K562 (cell line): ENCODE results near the gene RPS19.

Source experiments
- EP300 ChIP-seq: IDR thresholded peaks from 2 replicates; pipeline ENCODE4 v1.6.1; 2012; ENCODE audit warnings: low read length, improper control_type of control experiment
- GATAD2B ChIP-seq: fragments of 450-650 bp; IDR thresholded peaks from 2 replicates; pipeline ENCODE4 v1.6.1; 2017; ENCODE audit warnings: mild to moderate bottlenecking, borderline replicate concordance
- NFIC ChIP-seq: fragments of 450-650 bp; IDR thresholded peaks from 2 replicates; pipeline ENCODE4 v1.6.1; 2017; ENCODE audit warnings: mild to moderate bottlenecking, inconsistent platforms
- TBP ChIP-seq: optimal IDR thresholded peaks from 2 replicates; pipeline ENCODE3; 2011; ENCODE audit warnings: low read depth, low read length, improper control_type of control experiment
- ZNF274 ChIP-seq: IDR thresholded peaks from 2 replicates; pipeline ENCODE4 v1.6.1; 2011; ENCODE audit warnings: low read depth, mild to moderate bottlenecking, low read length, moderate library complexity, borderline replicate concordance
- TF ChIP-seq, protein P1 (sequence below): fragments of 450-650 bp; IDR thresholded peaks from 2 replicates; pipeline ENCODE4 v1.6.1; 2016; ENCODE audit warnings: low read depth
- TF ChIP-seq, protein P2 (sequence below): sonication (generic); formaldehyde crosslinking; IDR thresholded peaks from 2 replicates; pipeline ENCODE4 v1.5.0; 2020; ENCODE audit warnings: missing genetic modification reagents
- TF ChIP-seq, protein P3 (sequence below), 3 experiments: IDR thresholded peaks in 2 of 3; conservative IDR thresholded peaks in 1 of 3; 2 replicates each; pipeline ENCODE4 v1.5.1; 2011 to 2012; ENCODE audit warnings: low read length in 3 of 3, mild to moderate bottlenecking in 3 of 3, control low read depth in 2 of 3, improper control_type of control experiment in 1 of 3, inconsistent platforms in 1 of 3, low read depth in 1 of 3, mixed read lengths in 1 of 3, moderate library complexity in 1 of 3; ENCODE audit not compliant: insufficient read depth in 2 of 3
- TF ChIP-seq, protein P4 (sequence below), 2 experiments: fragments of 450-650 bp in 1 of 2; IDR thresholded peaks; 2 replicates each; pipeline ENCODE4 v1.6.1; 2011 to 2017; ENCODE audit warnings: low read depth in 2 of 2, antibody characterized with exemption in 1 of 2, borderline replicate concordance in 1 of 2, low read length in 1 of 2, mild to moderate bottlenecking in 1 of 2, mixed read lengths in 1 of 2; ENCODE audit not compliant: control insufficient read depth in 1 of 2

DNA sequence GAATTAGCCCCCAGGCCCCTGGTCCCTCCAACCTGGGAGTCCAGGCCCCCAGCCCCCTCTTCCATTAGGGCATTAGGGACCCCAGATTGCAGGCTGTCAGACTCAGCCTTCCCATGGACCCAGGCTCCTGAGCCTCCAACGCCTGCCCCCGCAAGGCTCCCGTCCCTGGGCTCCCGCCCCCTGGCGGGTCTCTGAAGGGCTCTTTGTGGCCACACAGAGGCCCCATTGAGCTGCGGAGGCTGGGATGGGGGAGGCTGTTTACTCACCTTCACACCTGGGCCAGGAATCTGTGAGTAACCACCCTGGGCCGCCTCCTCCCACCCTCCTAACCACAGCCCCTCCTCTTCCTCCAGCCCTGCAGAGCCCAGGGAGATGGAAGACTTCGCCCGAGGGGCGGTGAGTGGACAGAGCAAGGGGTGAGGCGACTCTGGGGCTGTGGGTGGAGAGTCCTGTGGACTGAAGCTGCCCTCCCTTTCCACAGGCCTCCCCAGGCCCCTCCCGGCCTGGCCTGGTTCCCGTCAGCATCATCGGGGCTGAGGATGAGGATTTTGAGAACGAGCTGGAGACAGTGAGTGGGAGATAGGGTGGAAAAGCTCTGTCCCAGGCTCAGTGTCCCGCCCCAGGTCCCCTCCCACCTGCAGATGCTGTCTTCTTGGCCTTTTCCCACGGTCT lies 27.8 kb downstream of the RPS19 start:
- TF ChIP-seq, protein P1, sequence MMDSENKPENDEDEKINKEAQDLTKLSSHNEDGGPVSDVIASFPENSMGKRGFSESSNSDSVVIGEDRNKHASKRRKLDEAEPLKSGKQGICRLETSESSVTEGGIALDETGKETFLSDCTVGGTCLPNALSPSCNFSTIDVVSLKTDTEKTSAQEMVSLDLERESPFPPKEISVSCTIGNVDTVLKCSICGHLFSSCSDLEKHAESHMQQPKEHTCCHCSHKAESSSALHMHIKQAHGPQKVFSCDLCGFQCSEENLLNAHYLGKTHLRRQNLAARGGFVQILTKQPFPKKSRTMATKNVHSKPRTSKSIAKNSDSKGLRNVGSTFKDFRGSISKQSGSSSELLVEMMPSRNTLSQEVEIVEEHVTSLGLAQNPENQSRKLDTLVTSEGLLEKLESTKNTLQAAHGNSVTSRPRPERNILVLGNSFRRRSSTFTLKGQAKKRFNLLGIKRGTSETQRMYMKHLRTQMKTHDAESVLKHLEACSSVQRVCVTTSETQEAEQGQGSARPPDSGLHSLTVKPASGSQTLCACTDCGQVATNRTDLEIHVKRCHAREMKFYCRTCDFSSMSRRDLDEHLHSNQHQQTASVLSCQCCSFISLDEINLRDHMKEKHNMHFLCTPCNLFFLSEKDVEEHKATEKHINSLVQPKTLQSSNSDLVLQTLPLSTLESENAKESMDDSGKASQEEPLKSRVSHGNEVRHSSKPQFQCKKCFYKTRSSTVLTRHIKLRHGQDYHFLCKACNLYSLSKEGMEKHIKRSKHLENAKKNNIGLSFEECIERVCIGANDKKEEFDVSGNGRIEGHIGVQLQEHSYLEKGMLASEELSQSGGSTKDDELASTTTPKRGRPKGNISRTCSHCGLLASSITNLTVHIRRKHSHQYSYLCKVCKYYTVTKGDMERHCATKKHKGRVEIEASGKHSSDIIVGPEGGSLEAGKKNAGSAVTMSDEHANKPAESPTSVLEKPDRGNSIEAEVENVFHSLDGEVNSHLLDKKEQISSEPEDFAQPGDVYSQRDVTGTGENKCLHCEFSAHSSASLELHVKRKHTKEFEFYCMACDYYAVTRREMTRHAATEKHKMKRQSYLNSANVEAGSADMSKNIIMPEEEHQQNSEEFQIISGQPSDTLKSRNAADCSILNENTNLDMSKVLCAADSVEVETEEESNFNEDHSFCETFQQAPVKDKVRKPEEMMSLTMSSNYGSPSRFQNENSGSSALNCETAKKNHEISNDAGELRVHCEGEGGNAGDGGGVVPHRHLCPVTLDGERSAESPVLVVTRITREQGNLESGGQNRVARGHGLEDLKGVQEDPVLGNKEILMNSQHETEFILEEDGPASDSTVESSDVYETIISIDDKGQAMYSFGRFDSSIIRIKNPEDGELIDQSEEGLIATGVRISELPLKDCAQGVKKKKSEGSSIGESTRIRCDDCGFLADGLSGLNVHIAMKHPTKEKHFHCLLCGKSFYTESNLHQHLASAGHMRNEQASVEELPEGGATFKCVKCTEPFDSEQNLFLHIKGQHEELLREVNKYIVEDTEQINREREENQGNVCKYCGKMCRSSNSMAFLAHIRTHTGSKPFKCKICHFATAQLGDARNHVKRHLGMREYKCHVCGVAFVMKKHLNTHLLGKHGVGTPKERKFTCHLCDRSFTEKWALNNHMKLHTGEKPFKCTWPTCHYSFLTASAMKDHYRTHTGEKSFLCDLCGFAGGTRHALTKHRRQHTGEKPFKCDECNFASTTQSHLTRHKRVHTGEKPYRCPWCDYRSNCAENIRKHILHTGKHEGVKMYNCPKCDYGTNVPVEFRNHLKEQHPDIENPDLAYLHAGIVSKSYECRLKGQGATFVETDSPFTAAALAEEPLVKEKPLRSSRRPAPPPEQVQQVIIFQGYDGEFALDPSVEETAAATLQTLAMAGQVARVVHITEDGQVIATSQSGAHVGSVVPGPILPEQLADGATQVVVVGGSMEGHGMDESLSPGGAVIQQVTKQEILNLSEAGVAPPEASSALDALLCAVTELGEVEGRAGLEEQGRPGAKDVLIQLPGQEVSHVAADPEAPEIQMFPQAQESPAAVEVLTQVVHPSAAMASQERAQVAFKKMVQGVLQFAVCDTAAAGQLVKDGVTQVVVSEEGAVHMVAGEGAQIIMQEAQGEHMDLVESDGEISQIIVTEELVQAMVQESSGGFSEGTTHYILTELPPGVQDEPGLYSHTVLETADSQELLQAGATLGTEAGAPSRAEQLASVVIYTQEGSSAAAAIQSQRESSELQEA: no peak
- TF ChIP-seq, protein P2, sequence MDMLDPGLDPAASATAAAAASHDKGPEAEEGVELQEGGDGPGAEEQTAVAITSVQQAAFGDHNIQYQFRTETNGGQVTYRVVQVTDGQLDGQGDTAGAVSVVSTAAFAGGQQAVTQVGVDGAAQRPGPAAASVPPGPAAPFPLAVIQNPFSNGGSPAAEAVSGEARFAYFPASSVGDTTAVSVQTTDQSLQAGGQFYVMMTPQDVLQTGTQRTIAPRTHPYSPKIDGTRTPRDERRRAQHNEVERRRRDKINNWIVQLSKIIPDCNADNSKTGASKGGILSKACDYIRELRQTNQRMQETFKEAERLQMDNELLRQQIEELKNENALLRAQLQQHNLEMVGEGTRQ (CRISPR knock-in tag): no peak
- TF ChIP-seq TBP: no peak
- no peak for TF ChIP-seq GATAD2B
- TF ChIP-seq, protein P3, sequence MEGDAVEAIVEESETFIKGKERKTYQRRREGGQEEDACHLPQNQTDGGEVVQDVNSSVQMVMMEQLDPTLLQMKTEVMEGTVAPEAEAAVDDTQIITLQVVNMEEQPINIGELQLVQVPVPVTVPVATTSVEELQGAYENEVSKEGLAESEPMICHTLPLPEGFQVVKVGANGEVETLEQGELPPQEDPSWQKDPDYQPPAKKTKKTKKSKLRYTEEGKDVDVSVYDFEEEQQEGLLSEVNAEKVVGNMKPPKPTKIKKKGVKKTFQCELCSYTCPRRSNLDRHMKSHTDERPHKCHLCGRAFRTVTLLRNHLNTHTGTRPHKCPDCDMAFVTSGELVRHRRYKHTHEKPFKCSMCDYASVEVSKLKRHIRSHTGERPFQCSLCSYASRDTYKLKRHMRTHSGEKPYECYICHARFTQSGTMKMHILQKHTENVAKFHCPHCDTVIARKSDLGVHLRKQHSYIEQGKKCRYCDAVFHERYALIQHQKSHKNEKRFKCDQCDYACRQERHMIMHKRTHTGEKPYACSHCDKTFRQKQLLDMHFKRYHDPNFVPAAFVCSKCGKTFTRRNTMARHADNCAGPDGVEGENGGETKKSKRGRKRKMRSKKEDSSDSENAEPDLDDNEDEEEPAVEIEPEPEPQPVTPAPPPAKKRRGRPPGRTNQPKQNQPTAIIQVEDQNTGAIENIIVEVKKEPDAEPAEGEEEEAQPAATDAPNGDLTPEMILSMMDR (IDR thresholded peaks at IDR 0.05 in 2 of 3, conservative IDR thresholded peaks at IDR 0.05 in 1 of 3; ENCODE audit: insufficient read depth in 2 of 3, low read depth in 1 of 3, low read length in 3 of 3): 0 out of 6 replicates have a peak, but pooled peaks of 1 of the 3 experiments have one; percentile 20
- no peak for TF ChIP-seq ZNF274
- TF ChIP-seq NFIC: no peak
- TF ChIP-seq, protein P4, sequence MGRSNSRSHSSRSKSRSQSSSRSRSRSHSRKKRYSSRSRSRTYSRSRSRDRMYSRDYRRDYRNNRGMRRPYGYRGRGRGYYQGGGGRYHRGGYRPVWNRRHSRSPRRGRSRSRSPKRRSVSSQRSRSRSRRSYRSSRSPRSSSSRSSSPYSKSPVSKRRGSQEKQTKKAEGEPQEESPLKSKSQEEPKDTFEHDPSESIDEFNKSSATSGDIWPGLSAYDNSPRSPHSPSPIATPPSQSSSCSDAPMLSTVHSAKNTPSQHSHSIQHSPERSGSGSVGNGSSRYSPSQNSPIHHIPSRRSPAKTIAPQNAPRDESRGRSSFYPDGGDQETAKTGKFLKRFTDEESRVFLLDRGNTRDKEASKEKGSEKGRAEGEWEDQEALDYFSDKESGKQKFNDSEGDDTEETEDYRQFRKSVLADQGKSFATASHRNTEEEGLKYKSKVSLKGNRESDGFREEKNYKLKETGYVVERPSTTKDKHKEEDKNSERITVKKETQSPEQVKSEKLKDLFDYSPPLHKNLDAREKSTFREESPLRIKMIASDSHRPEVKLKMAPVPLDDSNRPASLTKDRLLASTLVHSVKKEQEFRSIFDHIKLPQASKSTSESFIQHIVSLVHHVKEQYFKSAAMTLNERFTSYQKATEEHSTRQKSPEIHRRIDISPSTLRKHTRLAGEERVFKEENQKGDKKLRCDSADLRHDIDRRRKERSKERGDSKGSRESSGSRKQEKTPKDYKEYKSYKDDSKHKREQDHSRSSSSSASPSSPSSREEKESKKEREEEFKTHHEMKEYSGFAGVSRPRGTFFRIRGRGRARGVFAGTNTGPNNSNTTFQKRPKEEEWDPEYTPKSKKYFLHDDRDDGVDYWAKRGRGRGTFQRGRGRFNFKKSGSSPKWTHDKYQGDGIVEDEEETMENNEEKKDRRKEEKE (IDR thresholded peaks at IDR 0.05; ENCODE audit: borderline replicate concordance in 1 of 2, control insufficient read depth in 1 of 2, low read depth in 2 of 2, low read length in 1 of 2): no peak
- no peak for TF ChIP-seq EP300
